HL-60 (cell line): ENCODE data around the gene NRIP1.

Source experiments
- DNase-seq, 2 experiments: peaks; one replicate each; pipeline ENCODE4 v3.0.0-alpha.2; 2010 to 2020; ENCODE audit warnings: low read depth in 1 of 2, low spot score in 1 of 2
- H3K27ac ChIP-seq: fragments of 250-450 bp; sonication (Bioruptor Pico); replicated peaks from 2 replicates; pipeline ENCODE4 v1.5.1; 2020; ENCODE audit warnings: mild to moderate bottlenecking, moderate library complexity
- H3K27me3 ChIP-seq: fragments of 250-450 bp; sonication (Bioruptor Pico); 2 replicates; pipeline ENCODE4 v1.5.1; 2021; ENCODE audit warnings: mild to moderate bottlenecking, moderate library complexity; ENCODE audit not compliant: insufficient read depth, poor library complexity, severe bottlenecking
- H3K4me3 ChIP-seq: replicated peaks from 2 replicates; pipeline ENCODE4 v1.5.1; 2011; ENCODE audit warnings: mild to moderate bottlenecking, control low read depth, low read length; ENCODE audit not compliant: insufficient read depth
- CTCF ChIP-seq: IDR thresholded peaks from one replicate; pipeline ENCODE4 v1.5.1; 2011; ENCODE audit warnings: low read length, control low read depth, inconsistent platforms; ENCODE audit not compliant: insufficient read depth
- GABPA ChIP-seq: IDR thresholded peaks from 2 replicates; pipeline ENCODE4 v1.6.1; 2012; ENCODE audit warnings: low read depth
- POLR2AphosphoS5 ChIP-seq: IDR thresholded peaks from 2 replicates; pipeline ENCODE4 v1.6.1; 2012; ENCODE audit warnings: low read depth
- SPI1 ChIP-seq: IDR thresholded peaks from 2 replicates; pipeline ENCODE4 v1.6.1; 2012; ENCODE audit warnings: low read depth, mild to moderate bottlenecking, borderline replicate concordance
- TF ChIP-seq, protein P1 (sequence below): IDR thresholded peaks from 2 replicates; pipeline ENCODE4 v1.6.1; 2012; ENCODE audit warnings: low read depth; ENCODE audit not compliant: insufficient replicate concordance

NRIP1 gene

GRCh38 chr21:15051644-15052458 is 12.9 kb downstream of the NRIP1 start:
- Histone ChIP-seq H3K4me3 (no peak overlapping the region), H3K27ac (no peak overlapping the region), H3K27me3 (no peaks in the 10 kb centered on the region)
- no peak for DNase-seq
- TF ChIP-seq CTCF, result no peak
- TF ChIP-seq, protein P1, sequence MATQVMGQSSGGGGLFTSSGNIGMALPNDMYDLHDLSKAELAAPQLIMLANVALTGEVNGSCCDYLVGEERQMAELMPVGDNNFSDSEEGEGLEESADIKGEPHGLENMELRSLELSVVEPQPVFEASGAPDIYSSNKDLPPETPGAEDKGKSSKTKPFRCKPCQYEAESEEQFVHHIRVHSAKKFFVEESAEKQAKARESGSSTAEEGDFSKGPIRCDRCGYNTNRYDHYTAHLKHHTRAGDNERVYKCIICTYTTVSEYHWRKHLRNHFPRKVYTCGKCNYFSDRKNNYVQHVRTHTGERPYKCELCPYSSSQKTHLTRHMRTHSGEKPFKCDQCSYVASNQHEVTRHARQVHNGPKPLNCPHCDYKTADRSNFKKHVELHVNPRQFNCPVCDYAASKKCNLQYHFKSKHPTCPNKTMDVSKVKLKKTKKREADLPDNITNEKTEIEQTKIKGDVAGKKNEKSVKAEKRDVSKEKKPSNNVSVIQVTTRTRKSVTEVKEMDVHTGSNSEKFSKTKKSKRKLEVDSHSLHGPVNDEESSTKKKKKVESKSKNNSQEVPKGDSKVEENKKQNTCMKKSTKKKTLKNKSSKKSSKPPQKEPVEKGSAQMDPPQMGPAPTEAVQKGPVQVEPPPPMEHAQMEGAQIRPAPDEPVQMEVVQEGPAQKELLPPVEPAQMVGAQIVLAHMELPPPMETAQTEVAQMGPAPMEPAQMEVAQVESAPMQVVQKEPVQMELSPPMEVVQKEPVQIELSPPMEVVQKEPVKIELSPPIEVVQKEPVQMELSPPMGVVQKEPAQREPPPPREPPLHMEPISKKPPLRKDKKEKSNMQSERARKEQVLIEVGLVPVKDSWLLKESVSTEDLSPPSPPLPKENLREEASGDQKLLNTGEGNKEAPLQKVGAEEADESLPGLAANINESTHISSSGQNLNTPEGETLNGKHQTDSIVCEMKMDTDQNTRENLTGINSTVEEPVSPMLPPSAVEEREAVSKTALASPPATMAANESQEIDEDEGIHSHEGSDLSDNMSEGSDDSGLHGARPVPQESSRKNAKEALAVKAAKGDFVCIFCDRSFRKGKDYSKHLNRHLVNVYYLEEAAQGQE, result no peak
- TF ChIP-seq GABPA, result no peak
- TF ChIP-seq POLR2AphosphoS5, result no peak
- no peak for TF ChIP-seq SPI1

GRCh38 chr21:15050568-15051377 is 14.0 kb downstream of the NRIP1 start:
- no peak for DNase-seq
- Histone ChIP-seq H3K27ac (no peak overlapping the region), H3K27me3 (no peaks in the 10 kb centered on the region), H3K4me3 (no peak overlapping the region)
- TF ChIP-seq, protein P1, result no peak
- TF ChIP-seq SPI1 (no peak), GABPA (no peak), POLR2AphosphoS5 (no peak), CTCF (no peak)

GRCh38 chr21:15045017-15045416 is 19.8 kb downstream of the NRIP1 start:
- TF ChIP-seq GABPA, result no peak
- TF ChIP-seq, protein P1, result no peak
- no peak for TF ChIP-seq CTCF
- TF ChIP-seq SPI1, result no peak
- no peak for TF ChIP-seq POLR2AphosphoS5
- Histone ChIP-seq H3K4me3 (no peak overlapping the region), H3K27ac (no peak overlapping the region), H3K27me3 (no peaks in the 10 kb centered on the region)
- no peak for DNase-seq
